Immature natural killer cell (primary cell): ENCODE data around the gene ZNF878. TPM values are rescaled to one million over a fixed set of nuclear protein-coding genes. Genes with fewer than 3 reads are reported as not detected.
"Not testable (repeated sequence)": the region's sequence is repeated elsewhere in the genome, so short reads cannot be mapped to it uniquely, and the experiment has no call there.

Experiments
- DNase-seq, 3 donors: peaks; one replicate each; pipeline ENCODE4 v3.0.0; 2022; ENCODE audit warnings: mixed read lengths in 1 of 3
- H3K27ac Mint-ChIP-seq, 6 donors: one replicate each; pipeline ENCODE4 v1.8.0; 2020; ENCODE audit warnings: mixed read lengths in 6 of 6, mild to moderate bottlenecking in 5 of 6, inconsistent platforms in 4 of 6, moderate library complexity in 3 of 6
- H3K27me3 Mint-ChIP-seq, 3 donors: one replicate each; pipeline ENCODE4 v1.8.0; 2020 to 2021; ENCODE audit warnings: low read depth in 3 of 3, mild to moderate bottlenecking in 3 of 3, mixed read lengths in 3 of 3, moderate library complexity in 3 of 3, inconsistent platforms in 1 of 3
- H3K36me3 Mint-ChIP-seq, 3 donors: one replicate each; pipeline ENCODE4 v1.8.0; 2020; ENCODE audit warnings: mixed read lengths in 3 of 3, inconsistent platforms in 2 of 3, mild to moderate bottlenecking in 2 of 3
- H3K4me1 Mint-ChIP-seq, 2 donors: one replicate each; pipeline ENCODE4 v1.8.0; 2020; ENCODE audit warnings: inconsistent platforms in 2 of 2, mild to moderate bottlenecking in 2 of 2, mixed read lengths in 2 of 2, moderate library complexity in 1 of 2
- H3K4me3 Mint-ChIP-seq, 5 donors: one replicate each; pipeline ENCODE4 v1.8.0; 2020; ENCODE audit warnings: mild to moderate bottlenecking in 5 of 5, mixed read lengths in 5 of 5, inconsistent platforms in 3 of 5, moderate library complexity in 3 of 5
- H3K9me3 Mint-ChIP-seq, 6 donors: one replicate each; pipeline ENCODE4 v1.8.0; 2020; ENCODE audit warnings: mild to moderate bottlenecking in 6 of 6, mixed read lengths in 6 of 6, inconsistent platforms in 4 of 6, moderate library complexity in 3 of 6
- polyA plus RNA-seq, 3 donors: library from polyadenylated mRNA; unstranded; fragments of 300-500 nt; fragmentation: Illumina TruSeq; gene quantifications; one replicate each; pipeline ENCODE4 v1.2.3, GENCODE V29; 2021

The ZNF878 gene
- not detected for polyA plus RNA-seq

GRCh38 chr19:12052497-12053169, at the start of gene ZNF878:
Gene ZNF878, minus strand, starts transcription at chr19:12052961. Its CDS starts 160 bp downstream, at chr19:12052801.
- Mint-ChIP-seq H3K4me3 (peak within 1 kb of the TSS; percentile 87 to 92 (median 90)), H3K27ac (peak within 1 kb of the TSS in 3 of 6 donors; percentile 32 to 69 (median 53)), H3K27me3 (peaks cover 2 to 9% (median 3%) of the 10 kb centered on the region in 3 donors), H3K4me1 (peaks cover 14 to 20% of the 10 kb centered on the region in 2 donors), H3K36me3 (peaks cover 0 to 4% (median 0%) of the 10 kb centered on the region in 3 donors), H3K9me3 (no peaks in the 10 kb centered on the region)
- peak; percentile 44 to 53 (median 53) for DNase-seq

DNA sequence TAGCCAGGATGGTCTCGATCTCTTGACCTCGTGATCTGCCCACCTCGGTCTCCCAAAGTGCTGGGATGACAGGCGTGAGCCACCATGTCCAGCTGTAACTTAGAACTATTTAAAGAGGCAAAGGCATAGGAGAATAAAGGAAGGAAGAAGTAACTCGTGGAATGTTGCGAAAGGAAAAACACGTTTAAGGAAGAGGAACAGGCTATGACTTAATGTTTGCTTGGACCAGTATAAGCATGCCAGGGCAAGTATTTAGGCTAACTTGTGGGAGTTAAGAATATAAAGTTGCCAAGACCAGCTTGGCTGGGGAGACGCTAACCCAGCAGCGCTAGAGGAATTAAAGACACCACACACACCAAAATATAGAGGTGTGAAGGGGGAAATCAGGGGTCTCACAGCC, 45.3 kb upstream of the ZNF878 start:
- Mint-ChIP-seq H3K9me3 (peaks cover 0 to 1% (median 0%) of the 10 kb centered on the region in 6 donors), H3K36me3 (peaks cover 0 to 4% (median 3%) of the 10 kb centered on the region in 3 donors), H3K27ac (no peak overlapping the region), H3K27me3 (peaks cover 4 to 6% (median 6%) of the 10 kb centered on the region in 3 donors), H3K4me3 (no peak overlapping the region), H3K4me1 (peaks cover 4% of the 10 kb centered on the region in 2 donors)
- DNase-seq = no peak

- H3K27ac Mint-ChIP-seq = no peak overlapping the region
- H3K27me3 Mint-ChIP-seq = peaks cover 2 to 11% (median 4%) of the 10 kb centered on the region in 3 donors
- no peak overlapping the region for H3K4me3 Mint-ChIP-seq
- no peak for DNase-seq
- H3K36me3 Mint-ChIP-seq = peaks cover 0 to 4% (median 3%) of the 10 kb centered on the region in 3 donors
- H3K9me3 Mint-ChIP-seq = peaks cover 0 to 1% (median 0%) of the 10 kb centered on the region in 6 donors
- H3K4me1 Mint-ChIP-seq = peaks cover 11 to 15% of the 10 kb centered on the region in 2 donors
Measured at GRCh38 chr19:12095111-12095790, 42.5 kb upstream of the ZNF878 start.

- H3K9me3 Mint-ChIP-seq = peaks cover 0 to 1% (median 0%) of the 10 kb centered on the region in 6 donors
- H3K36me3 Mint-ChIP-seq = peaks cover 0 to 4% (median 3%) of the 10 kb centered on the region in 3 donors
- H3K27me3 Mint-ChIP-seq = peaks cover 2 to 9% (median 5%) of the 10 kb centered on the region in 3 donors
- H3K4me1 Mint-ChIP-seq = peaks cover 11 to 15% of the 10 kb centered on the region in 2 donors
- no peak overlapping the region for H3K27ac Mint-ChIP-seq
- DNase-seq = no peak
- H3K4me3 Mint-ChIP-seq = peak overlapping the region in 3 of 5 donors; percentile 30 to 83 (median 79)
Measured at GRCh38 chr19:12093777-12094176, 41.0 kb upstream of the ZNF878 start.

GRCh38 chr19:12092956-12093355, 40.2 kb upstream of the ZNF878 start:
- peaks cover 0 to 3% (median 2%) of the 10 kb centered on the region in 3 donors for H3K36me3 Mint-ChIP-seq
- peak overlapping the region in 1 of 6 donors; percentile 75 for H3K27ac Mint-ChIP-seq
- peaks cover 11 to 15% of the 10 kb centered on the region in 2 donors for H3K4me1 Mint-ChIP-seq
- peaks cover 0 to under 1% (median 0%) of the 10 kb centered on the region in 6 donors for H3K9me3 Mint-ChIP-seq
- peaks cover 1 to 9% (median 5%) of the 10 kb centered on the region in 3 donors for H3K27me3 Mint-ChIP-seq
- no peak for DNase-seq
- peak overlapping the region; percentile 70 to 86 (median 83) for H3K4me3 Mint-ChIP-seq

DNA sequence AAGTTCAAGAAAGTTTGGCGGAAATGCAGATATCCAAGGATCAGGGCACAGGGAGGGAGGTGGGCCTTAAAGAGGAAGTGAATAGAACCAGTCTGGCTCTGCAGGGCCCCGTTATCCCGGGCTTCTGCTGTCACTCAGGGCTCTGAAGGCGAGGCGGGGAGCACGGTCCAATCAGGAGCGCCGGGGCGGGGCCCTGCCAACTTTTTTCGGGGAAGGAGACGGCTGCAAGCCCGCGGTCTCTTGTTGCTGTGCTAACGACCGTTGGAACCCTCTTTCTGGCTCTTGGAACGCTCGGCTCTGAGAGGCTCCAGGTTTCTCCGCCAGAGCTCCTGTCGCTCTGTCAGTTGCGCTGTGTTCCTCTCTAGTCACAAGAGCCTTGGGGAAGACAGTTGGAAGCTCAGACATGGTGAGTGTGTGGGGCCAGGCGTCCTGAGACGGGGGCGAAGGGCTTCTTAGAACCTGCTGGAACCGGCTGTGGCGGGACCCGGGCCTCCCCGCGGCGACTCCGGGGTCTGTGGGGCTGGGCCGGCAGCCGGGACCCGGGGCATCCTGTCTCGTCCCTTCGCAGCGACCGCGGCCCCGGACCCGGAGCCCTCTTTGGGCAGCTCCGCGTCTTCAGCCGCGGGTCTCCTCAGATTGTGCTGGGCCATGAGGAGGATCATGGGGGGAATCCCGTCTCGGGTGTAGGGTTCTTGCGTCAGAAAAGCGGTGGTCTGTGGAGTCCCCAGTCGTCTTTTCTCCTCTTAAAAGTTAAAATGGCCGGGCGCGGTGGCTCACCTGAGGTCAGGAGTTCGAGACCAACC, 39.5 kb upstream of the ZNF878 start:
- no peaks in the 10 kb centered on the region for H3K9me3 Mint-ChIP-seq
- H3K36me3 Mint-ChIP-seq = peaks cover 0 to 3% (median 0%) of the 10 kb centered on the region in 3 donors
- peak overlapping the region; percentile 79 to 86 (median 83) for H3K4me3 Mint-ChIP-seq
- H3K4me1 Mint-ChIP-seq = peaks cover 11 to 15% of the 10 kb centered on the region in 2 donors
- peak; percentile 22 to 33 (median 24) for DNase-seq
- peak overlapping the region in 2 of 6 donors; percentile 62 to 78 for H3K27ac Mint-ChIP-seq
- peaks cover 0 to 9% (median 5%) of the 10 kb centered on the region in 3 donors for H3K27me3 Mint-ChIP-seq

GRCh38 chr19:12090807-12091206, 38.0 kb upstream of the ZNF878 start:
- Mint-ChIP-seq H3K9me3 (no peaks in the 10 kb centered on the region), H3K4me3 (peak overlapping the region; percentile 48 to 86 (median 52)), H3K27ac (peak overlapping the region in 1 of 6 donors; percentile 69), H3K36me3 (peaks cover 0 to 3% (median 0%) of the 10 kb centered on the region in 3 donors), H3K4me1 (peaks cover 11 to 15% of the 10 kb centered on the region in 2 donors), H3K27me3 (peaks cover 0 to 9% (median 5%) of the 10 kb centered on the region in 3 donors)
- peak; percentile 34 to 56 (median 48) for DNase-seq

DNA sequence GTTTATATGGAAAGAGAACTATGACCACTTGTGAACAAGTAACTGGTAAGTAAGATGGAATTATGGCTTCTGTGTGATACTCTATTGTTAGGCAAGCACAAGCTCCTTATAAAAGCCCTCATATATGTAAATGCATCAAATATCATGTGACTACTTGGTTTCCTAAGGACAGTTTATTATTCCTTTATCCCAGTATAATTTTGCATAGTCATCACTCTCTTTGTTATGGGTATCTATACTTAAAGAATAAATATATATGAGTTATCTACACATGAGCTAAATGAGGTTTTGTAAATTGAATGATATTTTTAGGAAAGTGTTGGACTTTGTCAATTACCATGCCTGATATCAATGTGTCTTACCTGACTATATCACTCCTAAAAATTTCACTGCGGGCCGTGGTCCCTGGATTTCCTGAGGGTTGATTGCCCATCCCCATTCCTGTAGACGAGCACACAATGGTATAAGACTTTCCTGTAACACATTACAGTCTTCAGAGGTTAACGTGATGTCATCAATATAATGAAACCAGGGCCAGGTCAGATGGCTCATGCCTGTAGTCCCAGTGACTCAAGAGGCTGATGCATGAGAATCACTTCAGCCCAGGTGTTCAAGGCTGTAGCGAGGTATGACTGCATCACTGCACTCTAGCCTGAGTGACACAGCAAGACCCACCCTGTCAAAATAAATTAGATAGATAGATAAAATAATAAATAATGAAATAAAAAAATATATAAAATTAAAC, 32.5 kb upstream of the ZNF878 start:
- H3K4me3 Mint-ChIP-seq = no peak overlapping the region

DNA sequence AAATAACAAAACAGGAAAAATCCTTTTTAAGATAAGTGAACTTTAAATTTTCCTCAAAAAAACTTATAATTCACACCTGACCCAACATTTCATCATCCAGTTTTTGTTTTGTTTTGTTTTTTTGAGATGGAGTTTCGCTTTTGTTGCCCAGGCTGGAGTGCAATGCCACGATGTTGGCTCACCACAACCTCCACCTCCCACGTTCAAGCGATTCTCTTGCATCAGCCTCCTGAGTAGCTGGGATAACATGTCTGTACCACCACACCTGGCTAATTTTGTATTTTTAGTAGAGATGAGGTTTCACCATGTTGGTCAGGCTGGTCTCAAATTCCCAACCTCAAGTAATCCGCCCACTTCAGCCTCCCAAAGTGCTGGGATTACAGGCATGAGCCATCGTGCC, 30.6 kb upstream of the ZNF878 start:
- H3K36me3 Mint-ChIP-seq, H3K4me3 Mint-ChIP-seq, H3K27ac Mint-ChIP-seq, DNase-seq, H3K4me1 Mint-ChIP-seq, H3K27me3 Mint-ChIP-seq: not testable (repeated sequence)
- peaks cover 13 to 51% (median 35%) of the 10 kb centered on the region in 6 donors for H3K9me3 Mint-ChIP-seq

More for the DNA sequence above, 32.5 kb upstream of the ZNF878 start:
- Mint-ChIP-seq H3K27ac (no peak overlapping the region), H3K9me3 (peaks cover 7 to 35% (median 20%) of the 10 kb centered on the region in 6 donors), H3K27me3 (peaks cover 0 to 3% (median 0%) of the 10 kb centered on the region in 3 donors), H3K36me3 (peaks cover 0 to 5% (median 5%) of the 10 kb centered on the region in 3 donors), H3K4me1 (no peaks in the 10 kb centered on the region)
- no peak for DNase-seq

GRCh38 chr19:12077375-12077774, 24.6 kb upstream of the ZNF878 start:
- Mint-ChIP-seq H3K9me3 (peaks cover 46 to 91% (median 82%) of the 10 kb centered on the region in 6 donors), H3K36me3 (peaks cover 32 to 56% (median 55%) of the 10 kb centered on the region in 3 donors), H3K4me3 (no peak overlapping the region), H3K27me3 (peaks cover 0 to 9% (median 7%) of the 10 kb centered on the region in 3 donors), H3K27ac (peak overlapping the region in 1 of 6 donors; percentile 53), H3K4me1 (no peaks in the 10 kb centered on the region)
- no peak for DNase-seq

DNA sequence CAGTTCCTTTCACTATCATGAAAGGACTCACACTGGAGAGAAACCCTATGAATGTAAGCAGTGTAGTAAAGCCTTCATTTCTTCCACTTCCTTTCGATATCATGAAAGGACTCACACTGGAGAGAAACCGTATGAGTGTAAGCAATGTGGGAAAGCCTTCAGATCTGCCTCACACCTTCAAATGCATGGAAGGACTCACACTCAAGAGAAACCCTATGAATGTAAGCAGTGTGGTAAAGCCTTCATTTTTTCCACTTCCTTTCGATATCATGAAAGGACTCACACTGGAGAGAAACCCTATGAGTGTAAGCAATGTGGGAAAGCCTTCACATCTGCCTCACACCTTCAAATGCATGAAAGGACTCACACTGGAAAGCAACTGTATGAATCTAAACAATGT, 23.6 kb upstream of the ZNF878 start:
- H3K27ac Mint-ChIP-seq, H3K4me1 Mint-ChIP-seq, H3K27me3 Mint-ChIP-seq, DNase-seq: not testable (repeated sequence)
- Mint-ChIP-seq H3K36me3 (peaks cover 32 to 56% (median 55%) of the 10 kb centered on the region in 3 donors), H3K9me3 (peaks cover 46 to 92% (median 80%) of the 10 kb centered on the region in 6 donors), H3K4me3 (peak overlapping the region in 1 of 5 donors; percentile 17)

- Mint-ChIP-seq H3K27me3 (peaks cover 0 to 9% (median 7%) of the 10 kb centered on the region in 3 donors), H3K9me3 (peaks cover 46 to 92% (median 80%) of the 10 kb centered on the region in 6 donors), H3K27ac (no peak overlapping the region), H3K4me1 (no peaks in the 10 kb centered on the region), H3K4me3 (no peak overlapping the region), H3K36me3 (peaks cover 39 to 58% (median 56%) of the 10 kb centered on the region in 3 donors)
- no peak for DNase-seq
Measured at GRCh38 chr19:12075538-12076139, 22.9 kb upstream of the ZNF878 start.
